IMR-90 (cell line): ENCODE measurements around the gene CASP9. TPM values are rescaled to one million over a fixed set of nuclear protein-coding genes. Genes with fewer than 3 reads are reported as not detected.

Experiments used
- ATAC-seq: fragments of 200-7000 bp; cut with Tn5 transposase; 2 replicates; pipeline ENCODE4 v1.9.1; 2020; ENCODE audit warnings: low read depth, mild to moderate bottlenecking, moderate library complexity
- BruUV-seq: library from RNA; stranded (reverse); fragments of 400-500 nt; replicated peaks from 2 replicates; lab custom pipeline; 2021; lab: Mats Ljungman, UMichigan
- CTCF ChIA-PET: fragments of 300-600 bp; formaldehyde crosslinking; extraction: SDS; loops from one replicate; lab custom pipeline; 2021; ENCODE audit warnings: antibody characterized with exemption; lab: Yijun Ruan, JAX
- POLR2A ChIA-PET: fragments of 300-600 bp; sonication (Branson Sonifier 250); formaldehyde crosslinking; loops from one replicate; lab custom pipeline; 2022; ENCODE audit warnings: antibody characterized with exemption; ENCODE audit not compliant: unreplicated experiment; lab: Charles Lee
- DNase-seq: peaks from one replicate; pipeline ENCODE4 v3.0.0; 2013
- H2AFZ ChIP-seq: replicated peaks from 2 replicates; pipeline ENCODE3; 2013; ENCODE audit warnings: low read length, mild to moderate bottlenecking; ENCODE audit not compliant: poor library complexity
- H2AK5ac ChIP-seq: 2 replicates; pipeline ENCODE4 v1.6.1; 2013; ENCODE audit warnings: low read depth, low read length, inconsistent platforms
- H2AK9ac ChIP-seq: replicated peaks from 2 replicates; pipeline ENCODE3; 2013; ENCODE audit warnings: mild to moderate bottlenecking, low read depth, low read length, moderate library complexity; ENCODE audit not compliant: poor library complexity
- H2BK120ac ChIP-seq: 2 replicates; pipeline ENCODE4 v1.6.1; 2013; ENCODE audit warnings: low read depth, low read length, inconsistent platforms
- H2BK15ac ChIP-seq: 3 replicates; pipeline ENCODE4 v1.6.1; 2013; ENCODE audit warnings: low read depth, low read length, inconsistent platforms
- H2BK20ac ChIP-seq: 2 replicates; pipeline ENCODE4 v1.6.1; 2013; ENCODE audit warnings: low read depth, mild to moderate bottlenecking, inconsistent platforms, low read length, moderate library complexity
- H2BK5ac ChIP-seq: 2 replicates; pipeline ENCODE4 v1.6.1; 2013; ENCODE audit warnings: mild to moderate bottlenecking, low read depth, low read length, inconsistent platforms; ENCODE audit not compliant: poor library complexity, severe bottlenecking
- H3K14ac ChIP-seq: replicated peaks from 2 replicates; pipeline ENCODE4 v1.6.1; 2013; ENCODE audit warnings: low read depth, low read length, inconsistent platforms
- H3K18ac ChIP-seq: 2 replicates; pipeline ENCODE4 v1.6.1; 2013; ENCODE audit warnings: low read depth, low read length, control low read depth
- H3K23ac ChIP-seq: 2 replicates; pipeline ENCODE4 v1.6.1; 2013; ENCODE audit warnings: low read depth, low read length, inconsistent platforms
- H3K27ac ChIP-seq: 2 replicates; pipeline ENCODE4 v1.5.1; 2013; ENCODE audit warnings: mild to moderate bottlenecking, control low read depth, low read length; ENCODE audit not compliant: insufficient read depth
- H3K27me3 ChIP-seq: 2 replicates; pipeline ENCODE4 v1.6.1; 2013; ENCODE audit warnings: low read length; ENCODE audit not compliant: control insufficient read depth, insufficient read depth
- H3K36me3 ChIP-seq: 2 replicates; pipeline ENCODE4 v1.6.1; 2013; ENCODE audit warnings: low read length, mixed read lengths; ENCODE audit not compliant: control insufficient read depth, insufficient read depth
- H3K4ac ChIP-seq: 2 replicates; pipeline ENCODE4 v1.6.1; 2013; ENCODE audit warnings: low read depth, low read length, inconsistent platforms
- H3K4me1 ChIP-seq: 2 replicates; pipeline ENCODE4 v1.6.1; 2013; ENCODE audit warnings: low read length, mixed read lengths; ENCODE audit not compliant: control insufficient read depth, insufficient read depth
- H3K4me2 ChIP-seq: 2 replicates; pipeline ENCODE4 v1.6.1; 2013; ENCODE audit warnings: low read depth, mild to moderate bottlenecking, control low read depth, low read length, moderate library complexity
- H3K4me3 ChIP-seq: 2 replicates; pipeline ENCODE4 v1.5.1; 2013; ENCODE audit warnings: low read depth, mild to moderate bottlenecking, control low read depth, low read length, moderate library complexity; ENCODE audit not compliant: insufficient read depth
- H3K56ac ChIP-seq: 2 replicates; pipeline ENCODE4 v1.6.1; 2013; ENCODE audit warnings: low read length, inconsistent platforms; ENCODE audit not compliant: insufficient read depth; ENCODE audit errors: extremely low read depth
- H3K79me1 ChIP-seq, 2 experiments: 2 replicates each; pipeline ENCODE4 v1.6.1; 2013; ENCODE audit warnings: low read length in 2 of 2, inconsistent platforms in 1 of 2, low read depth in 1 of 2
- H3K9ac ChIP-seq: 2 replicates; pipeline ENCODE4 v1.6.1; 2013; ENCODE audit warnings: low read depth, low read length, control low read depth
- H3K9me1 ChIP-seq: 2 replicates; pipeline ENCODE4 v1.6.1; 2013; ENCODE audit warnings: low read length, inconsistent platforms; ENCODE audit not compliant: insufficient read depth
- H3K9me3 ChIP-seq: 2 replicates; pipeline ENCODE4 v1.6.1; 2013; ENCODE audit warnings: low read length; ENCODE audit not compliant: control insufficient read depth, insufficient read depth
- H4K20me1 ChIP-seq: 2 replicates; pipeline ENCODE4 v1.6.1; 2013; ENCODE audit warnings: low read length, inconsistent platforms; ENCODE audit not compliant: insufficient read depth
- H4K5ac ChIP-seq: 2 replicates; pipeline ENCODE4 v1.6.1; 2013; ENCODE audit warnings: mild to moderate bottlenecking, low read depth, low read length, control low read depth
- H4K8ac ChIP-seq, 2 experiments: 2 replicates each; pipeline ENCODE4 v1.6.1; 2013; ENCODE audit warnings: low read depth in 2 of 2, low read length in 2 of 2, control low read depth in 1 of 2, inconsistent platforms in 1 of 2
- H4K91ac ChIP-seq: 2 replicates; pipeline ENCODE4 v1.6.1; 2013; ENCODE audit warnings: low read depth, low read length, inconsistent platforms; ENCODE audit not compliant: insufficient read depth
- BHLHE40 ChIP-seq: fragments of 150-350 bp; IDR thresholded peaks from 2 replicates; pipeline ENCODE4 v1.6.1; 2016; ENCODE audit warnings: mild to moderate bottlenecking, low read depth, low read length
- CEBPB ChIP-seq: IDR thresholded peaks from 2 replicates; pipeline ENCODE4 v1.6.1; 2012; ENCODE audit warnings: low read depth, low read length, improper control_type of control experiment
- CHD1 ChIP-seq: IDR thresholded peaks from 2 replicates; pipeline ENCODE4 v1.6.1; 2012; ENCODE audit warnings: low read depth, low read length, improper control_type of control experiment
- CTCF ChIP-seq: conservative IDR thresholded peaks from 2 replicates; pipeline ENCODE4 v1.5.1; 2012; ENCODE audit warnings: mild to moderate bottlenecking, low read depth, low read length, improper control_type of control experiment
- ELK1 ChIP-seq: fragments of 150-350 bp; IDR thresholded peaks from 2 replicates; pipeline ENCODE4 v1.6.1; 2016; ENCODE audit warnings: low read depth, mild to moderate bottlenecking, low read length, moderate library complexity, borderline replicate concordance
- FOS ChIP-seq: fragments of 150-350 bp; IDR thresholded peaks from 2 replicates; pipeline ENCODE4 v1.6.1; 2016; ENCODE audit warnings: low read depth, low read length
- MAFK ChIP-seq: IDR thresholded peaks from 2 replicates; pipeline ENCODE4 v1.6.1; 2012; ENCODE audit warnings: low read depth, low read length, improper control_type of control experiment
- MAZ ChIP-seq: IDR thresholded peaks from 2 replicates; pipeline ENCODE4 v1.6.1; 2012; ENCODE audit warnings: low read depth, mild to moderate bottlenecking, low read length, improper control_type of control experiment, moderate library complexity, borderline replicate concordance
- MXI1 ChIP-seq: IDR thresholded peaks from 2 replicates; pipeline ENCODE4 v1.6.1; 2012; ENCODE audit warnings: low read depth, mild to moderate bottlenecking, low read length, moderate library complexity, borderline replicate concordance
- NFE2L2 ChIP-seq: fragments of 150-350 bp; IDR thresholded peaks from 2 replicates; pipeline ENCODE4 v1.6.1; 2016; ENCODE audit warnings: low read depth, mild to moderate bottlenecking, low read length
- POLR2A ChIP-seq: IDR thresholded peaks from 2 replicates; pipeline ENCODE4 v1.6.1; 2012; ENCODE audit warnings: mild to moderate bottlenecking, low read depth, low read length
- RAD21 ChIP-seq: IDR thresholded peaks from 2 replicates; pipeline ENCODE4 v1.6.1; 2012; ENCODE audit warnings: low read length, improper control_type of control experiment
- RCOR1 ChIP-seq: IDR thresholded peaks from 2 replicates; pipeline ENCODE4 v1.6.1; 2012; ENCODE audit warnings: mild to moderate bottlenecking, low read length, improper control_type of control experiment; ENCODE audit not compliant: insufficient replicate concordance
- RFX5 ChIP-seq: IDR thresholded peaks from 2 replicates; pipeline ENCODE4 v1.8.0; 2012; ENCODE audit warnings: low read depth, mild to moderate bottlenecking, low read length, moderate library complexity
- SMC3 ChIP-seq: fragments of 150-350 bp; IDR thresholded peaks from 2 replicates; pipeline ENCODE4 v1.6.1; 2016; ENCODE audit warnings: low read depth, mild to moderate bottlenecking, antibody characterized with exemption, low read length, moderate library complexity
- USF2 ChIP-seq: fragments of 150-350 bp; IDR thresholded peaks from 2 replicates; pipeline ENCODE4 v1.6.1; 2017; ENCODE audit warnings: mild to moderate bottlenecking, antibody characterized with exemption, low read length, low read depth
- WGBS, 2 experiments: methylation state at CpG; one replicate each; pipeline versions ENCODE4 v1.1.5 to v1.1.7; 2013; ENCODE audit warnings: missing lambda C conversion rate in 2 of 2; ENCODE audit not compliant: insufficient read length in 1 of 2; ENCODE audit errors: extremely low coverage in 2 of 2; 5-methylcytosine and 5-hydroxymethylcytosine counted together
- dilution Hi-C: fragments of 300-500 bp; cut with HindIII; formaldehyde crosslinking; loops from one replicate; pipeline ENCODE4 v1.14.3; 2018; ENCODE audit warnings: low sequenced_read_pairs; ENCODE audit not compliant: unreplicated experiment
- in situ Hi-C: fragments of 300-500 bp; cut with MboI; formaldehyde crosslinking; loops from 3 replicates; pipeline ENCODE4 v1.14.3; 2019; ENCODE audit warnings: low sequenced_read_pairs, inconsistent platforms, mixed read lengths
- intact Hi-C: fragments of 100-400 bp; cut with micrococcal nuclease; formaldehyde crosslinking; loops from 2 replicates; pipeline ENCODE4 v1.10.0; 2022
- polyA plus RNA-seq, 3 experiments: library from polyadenylated mRNA; depleted of rRNA; stranded (reverse); fragments of >200 nt; gene quantifications; 2 replicates each; pipeline ENCODE4 v1.2.3, GENCODE V29; 2012; ENCODE audit warnings: low replicate concordance in 1 of 3
- total RNA-seq: library from RNA; depleted of rRNA; stranded (reverse); fragments of >200 nt; gene quantifications from 2 replicates; pipeline ENCODE4 v1.2.3, GENCODE V29; 2012

CASP9 gene
- total and polyA plus RNA-seq, 2 of the 4 experiments (the other 2 are of a cell fraction), result 7.0 to 8.3 TPM

- dilution Hi-C loops, result no loop called here
Observed at GRCh38 chr1:15513192-15513591, 10.8 kb downstream of the CASP9 start.

More at GRCh38 chr1:15513192-15513591, 10.8 kb downstream of the CASP9 start:
- ChIA-PET CTCF (no interaction called here), POLR2A (no interaction called here)
- no peak for TF ChIP-seq SMC3
- TF ChIP-seq POLR2A, result no peak
- TF ChIP-seq USF2, result no peak
- TF ChIP-seq RCOR1, result no peak
- TF ChIP-seq CEBPB, result no peak
- no peak for TF ChIP-seq RAD21
- no peak for TF ChIP-seq ELK1
- TF ChIP-seq MAFK, result no peak
- no peak for TF ChIP-seq MAZ
- TF ChIP-seq CHD1, result no peak
- no peak for TF ChIP-seq MXI1
- no peak for TF ChIP-seq CTCF
- no peak for TF ChIP-seq BHLHE40
- no peak for TF ChIP-seq FOS
- no peak for TF ChIP-seq RFX5
- TF ChIP-seq NFE2L2, result no peak
- Histone ChIP-seq H3K9me3 (no peaks in the 10 kb centered on the region), H3K18ac (no peak overlapping the region), H4K5ac (no peak overlapping the region), H3K14ac (no peak overlapping the region), H2BK5ac (no peak overlapping the region), H3K56ac (no peak overlapping the region), H2BK120ac (no peak overlapping the region), H3K79me1 (no peaks in the 10 kb centered on the region; a peak in 1 of 4 replicates), H3K4ac (no peak overlapping the region), H2BK15ac (no peak overlapping the region), H3K9ac (no peak overlapping the region), H3K27ac (no peak overlapping the region), H3K9me1 (no peaks in the 10 kb centered on the region), H3K4me1 (no peaks in the 10 kb centered on the region; the same call in 1 of the 2 replicates), H3K23ac (no peak overlapping the region), H2AFZ (no peak overlapping the region), H3K36me3 (peaks cover 4% of the 10 kb centered on the region; the same call in 1 of the 2 replicates), H3K4me2 (no peak overlapping the region), H4K91ac (no peak overlapping the region), H2BK20ac (no peak overlapping the region), H2AK5ac (no peak overlapping the region), H4K8ac (no peak overlapping the region), H2AK9ac (no peak overlapping the region), H3K4me3 (no peak overlapping the region), H4K20me1 (no peaks in the 10 kb centered on the region), H3K27me3 (no peaks in the 10 kb centered on the region)
- in situ Hi-C loops (no loop called here), intact Hi-C loops (no loop called here)
- no peak for ATAC-seq
- no TSS peak for BruUV-seq
- no peak for DNase-seq
- WGBS, 2 experiments, result 20% methylated on average over 1 of the region's 4 CpGs; no CpG with 5 or more reads in 1 of the 2 experiments
